GM19372 (cell line): ENCODE results near the gene IL18BP.

Experiments used
- ATAC-seq: cut with Tn5 transposase; IDR thresholded peaks from one replicate; pipeline ENCODE4 v1.9.1; 2021; ENCODE audit warnings: mild to moderate bottlenecking, low read depth, moderate library complexity; ENCODE audit not compliant: unreplicated experiment

The IL18BP gene

DNA sequence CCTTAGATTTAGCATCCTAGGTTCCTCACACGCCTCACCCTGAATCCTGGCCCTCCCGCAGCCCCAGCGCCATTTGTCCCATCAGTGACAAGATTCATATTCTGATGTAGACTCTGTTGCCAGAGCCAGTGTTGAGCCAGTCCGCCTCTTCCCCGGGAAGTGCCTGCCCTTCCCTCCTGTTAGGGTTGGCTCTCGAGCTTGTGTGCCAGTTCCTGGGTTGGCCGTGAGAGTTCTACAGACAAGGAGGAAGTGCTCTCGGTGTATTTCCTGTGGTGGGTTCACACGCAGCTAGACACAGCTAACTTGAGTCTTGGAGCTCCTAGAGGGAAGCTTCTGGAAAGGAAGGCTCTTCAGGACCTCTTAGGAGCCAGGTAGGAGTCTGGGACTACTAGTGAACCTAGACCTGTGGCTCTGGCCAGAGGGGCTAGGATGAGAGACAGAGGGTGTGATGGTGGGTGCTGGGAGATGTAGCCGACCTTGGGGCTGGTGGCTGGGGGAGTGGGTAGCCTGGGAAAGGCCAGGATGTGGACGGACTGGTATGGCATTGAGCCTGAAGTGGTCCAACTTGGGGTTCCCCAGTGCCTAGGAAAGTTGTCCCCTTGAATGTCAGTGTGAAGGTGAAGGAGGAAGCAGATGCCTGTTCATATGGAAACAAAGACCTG lies at the start of gene IL18BP:
IL18BP (plus strand) TSS at position 261 of the 662 bp plus-strand sequence. CDS start 1,076 bp downstream, outside the sequence.
- ATAC-seq = peak; percentile 66

DNA sequence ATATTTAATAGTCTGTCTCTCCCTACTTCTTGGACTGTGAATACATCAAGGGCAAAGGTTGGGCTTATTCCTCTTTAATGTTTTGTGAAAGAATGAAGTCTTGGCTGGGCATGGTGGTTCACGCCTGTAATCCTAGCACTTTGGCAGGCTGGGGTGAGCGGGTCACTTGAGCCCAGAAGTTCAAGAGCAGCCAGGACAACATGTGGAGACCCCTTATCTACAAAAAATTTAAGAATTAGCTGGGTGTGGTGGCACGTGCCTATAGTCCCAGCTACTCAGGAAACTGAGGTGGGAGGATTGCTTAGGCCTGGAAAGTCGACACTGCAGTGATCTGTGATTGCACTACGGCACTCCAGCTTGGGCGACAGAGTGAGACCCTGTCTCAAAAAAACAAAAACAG lies 49.7 kb upstream of the IL18BP start:
- no peak for ATAC-seq

DNA sequence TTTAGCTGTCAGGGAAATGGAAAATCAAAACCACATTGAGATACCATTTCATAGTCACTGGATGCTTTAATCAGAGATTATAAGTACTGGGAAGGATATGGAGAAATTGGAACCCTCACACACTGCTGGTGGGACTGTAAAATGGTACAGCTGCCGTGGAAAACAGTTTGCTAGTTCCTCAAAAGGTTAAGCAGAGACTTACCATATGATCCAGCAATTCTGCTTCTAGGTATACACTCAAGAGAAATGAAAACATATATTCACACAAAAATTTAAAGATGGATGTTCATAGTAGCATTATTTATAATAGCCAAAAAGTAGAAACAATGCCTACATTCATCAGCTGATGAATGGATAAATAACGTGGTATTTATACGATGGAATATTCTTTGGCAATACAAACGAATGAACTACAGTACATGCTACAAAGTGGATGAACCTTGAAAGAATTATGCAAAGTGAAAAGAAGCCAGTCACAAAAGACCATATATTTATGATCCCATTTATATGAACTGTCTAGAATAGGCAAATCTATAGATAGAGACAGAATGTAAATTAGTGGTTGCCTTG lies 46.9 kb upstream of the IL18BP start:
- no peak for ATAC-seq

DNA sequence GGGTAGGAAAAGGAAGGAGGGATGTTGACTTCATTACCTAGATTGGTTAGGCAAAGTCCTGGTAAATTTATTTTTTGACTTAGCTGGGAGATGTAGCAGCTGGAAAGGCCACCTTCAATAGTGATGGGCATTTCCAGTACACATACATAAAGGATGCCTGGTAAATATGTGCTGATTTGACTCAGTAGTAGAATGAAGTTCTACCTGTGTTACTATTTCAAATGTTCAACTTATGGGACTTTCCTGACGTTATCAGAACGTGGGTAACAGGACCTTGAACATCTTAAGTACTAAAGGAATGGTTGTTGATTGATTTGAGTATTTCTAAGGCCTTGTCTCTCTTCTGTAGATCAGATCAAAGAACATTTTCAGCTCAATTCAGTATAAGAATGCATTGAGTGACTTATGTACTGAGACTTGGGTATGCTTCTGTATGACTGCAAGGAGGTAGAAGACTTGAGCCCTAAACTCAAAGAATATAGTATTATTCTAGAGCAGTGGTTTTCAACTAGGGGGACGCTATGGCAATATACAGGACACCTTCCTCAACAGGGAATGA lies 42.7 kb upstream of the IL18BP start:
- ATAC-seq = no peak

DNA sequence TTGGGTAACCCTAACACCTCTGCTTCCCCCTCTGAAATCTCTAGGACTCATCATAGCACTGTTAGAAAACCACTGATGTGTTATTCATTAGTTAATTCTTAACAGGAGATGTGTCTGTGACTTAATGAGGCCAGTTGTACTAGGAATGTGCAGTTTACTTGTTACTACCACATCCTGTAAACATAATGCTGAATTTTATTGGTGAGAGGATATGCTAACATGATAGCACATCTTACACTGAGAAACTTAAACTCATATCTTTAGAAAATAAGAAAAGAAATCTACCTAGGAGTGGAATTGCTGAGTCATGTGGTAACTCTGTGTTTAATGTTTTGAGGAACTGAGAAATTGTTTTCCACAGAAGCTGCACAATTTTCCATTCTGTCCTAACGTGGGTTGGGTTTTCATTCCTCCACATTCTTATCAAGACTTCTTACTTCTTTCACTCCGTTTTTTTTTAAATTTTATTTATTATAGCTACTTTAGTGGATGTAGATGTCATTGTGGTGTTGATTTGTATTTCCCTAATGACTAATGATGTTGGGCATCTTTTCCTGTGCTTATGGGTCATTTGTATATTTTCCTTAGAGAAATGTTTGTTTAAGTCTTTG lies 36.2 kb upstream of the IL18BP start:
- peak; percentile 91 for ATAC-seq

DNA sequence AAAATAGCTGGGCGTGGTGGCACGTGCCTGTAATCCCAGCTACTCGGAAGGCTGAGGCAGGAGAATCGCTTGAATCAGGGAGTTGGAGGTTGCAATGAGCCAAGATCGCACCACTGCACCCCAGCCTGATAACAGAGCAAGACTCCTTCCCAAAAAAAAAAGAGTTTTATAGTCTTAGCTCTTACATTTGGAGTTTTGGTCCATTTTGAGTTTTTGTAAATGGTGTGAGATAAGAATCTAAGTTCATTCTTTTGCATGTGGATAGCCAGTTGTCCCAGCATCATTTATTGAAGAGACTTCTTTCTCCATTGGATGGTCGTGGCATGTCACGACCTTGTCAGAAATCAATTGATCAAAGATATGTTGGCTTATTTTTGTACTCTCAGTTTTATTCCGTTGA lies 35.2 kb upstream of the IL18BP start:
- ATAC-seq = no peak

DNA sequence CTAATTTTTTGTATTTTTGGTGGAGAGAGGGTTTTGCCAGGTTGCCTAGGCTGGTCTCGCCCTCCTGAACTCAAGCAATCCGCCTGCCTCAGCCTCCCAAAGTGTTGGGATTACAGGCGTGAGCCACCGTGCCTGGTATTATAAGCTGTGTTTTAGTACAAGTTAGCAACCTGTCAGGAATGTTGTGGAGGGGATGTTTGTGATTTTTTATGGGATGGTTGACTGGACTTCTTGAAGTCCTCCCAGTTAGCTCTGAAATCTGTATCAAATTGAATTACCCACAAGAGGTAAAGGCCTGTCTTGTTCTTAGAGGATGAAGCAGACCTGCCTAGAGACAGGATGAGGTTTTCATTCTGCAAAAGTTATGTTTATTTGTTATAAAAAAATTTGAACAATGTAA lies 34.1 kb upstream of the IL18BP start:
- no peak for ATAC-seq

DNA sequence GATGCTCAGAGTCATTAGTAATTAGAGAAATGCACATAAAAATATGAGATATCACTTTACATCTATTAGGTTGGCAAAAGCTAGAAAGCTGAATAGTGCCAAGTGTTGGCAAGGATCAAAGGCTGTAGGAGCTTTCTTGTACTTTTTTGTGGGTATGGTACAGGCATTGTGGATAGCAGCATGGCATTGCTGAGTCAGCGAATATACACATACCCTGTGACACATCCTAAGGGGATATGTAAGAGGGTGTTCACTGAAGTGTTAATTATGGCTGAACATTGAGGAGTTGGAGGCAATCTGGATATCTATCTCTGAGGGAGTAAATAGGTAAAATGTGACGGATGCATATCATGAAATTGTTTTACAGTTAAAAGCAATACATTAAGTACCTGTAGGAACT lies 27.0 kb upstream of the IL18BP start:
- no peak for ATAC-seq

DNA sequence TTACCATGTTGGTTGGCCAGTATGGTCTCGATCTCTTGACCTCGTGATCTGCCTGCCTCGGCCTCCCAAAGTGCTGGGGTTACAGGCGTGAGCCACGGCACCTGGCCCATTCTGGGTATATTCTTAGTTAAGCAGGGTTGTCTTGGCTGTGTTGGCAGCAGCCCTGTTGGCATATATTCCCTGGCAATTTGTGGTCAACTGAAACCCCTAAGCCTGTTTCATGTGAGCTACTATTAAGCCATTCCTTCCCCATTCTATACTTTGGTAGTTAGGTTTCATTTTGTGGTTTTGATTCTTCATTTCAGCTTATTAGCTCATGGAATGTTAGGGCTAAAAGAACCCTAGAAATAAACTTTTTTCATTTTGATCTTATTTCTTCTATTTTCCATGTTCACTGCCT lies 22.2 kb upstream of the IL18BP start:
- no peak for ATAC-seq

DNA sequence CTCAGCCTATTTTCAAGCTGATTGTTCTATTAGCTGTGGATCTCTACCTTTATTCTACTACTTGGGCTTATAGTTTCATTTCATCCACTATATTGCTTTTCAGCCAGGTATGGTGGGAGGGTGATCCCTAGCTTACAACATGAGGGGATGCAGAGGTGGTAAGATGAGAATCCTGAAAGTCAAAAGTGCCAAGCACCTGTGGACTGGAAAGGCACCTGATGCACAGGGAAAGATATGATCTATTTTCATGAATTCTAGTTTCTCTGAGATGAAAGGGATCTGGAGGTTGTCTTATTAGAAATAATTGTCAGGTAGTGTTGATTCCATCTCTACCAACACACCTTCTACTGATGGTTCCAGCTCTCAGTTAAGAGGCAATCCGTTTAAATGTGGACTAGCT lies 21.6 kb upstream of the IL18BP start:
- ATAC-seq = no peak

DNA sequence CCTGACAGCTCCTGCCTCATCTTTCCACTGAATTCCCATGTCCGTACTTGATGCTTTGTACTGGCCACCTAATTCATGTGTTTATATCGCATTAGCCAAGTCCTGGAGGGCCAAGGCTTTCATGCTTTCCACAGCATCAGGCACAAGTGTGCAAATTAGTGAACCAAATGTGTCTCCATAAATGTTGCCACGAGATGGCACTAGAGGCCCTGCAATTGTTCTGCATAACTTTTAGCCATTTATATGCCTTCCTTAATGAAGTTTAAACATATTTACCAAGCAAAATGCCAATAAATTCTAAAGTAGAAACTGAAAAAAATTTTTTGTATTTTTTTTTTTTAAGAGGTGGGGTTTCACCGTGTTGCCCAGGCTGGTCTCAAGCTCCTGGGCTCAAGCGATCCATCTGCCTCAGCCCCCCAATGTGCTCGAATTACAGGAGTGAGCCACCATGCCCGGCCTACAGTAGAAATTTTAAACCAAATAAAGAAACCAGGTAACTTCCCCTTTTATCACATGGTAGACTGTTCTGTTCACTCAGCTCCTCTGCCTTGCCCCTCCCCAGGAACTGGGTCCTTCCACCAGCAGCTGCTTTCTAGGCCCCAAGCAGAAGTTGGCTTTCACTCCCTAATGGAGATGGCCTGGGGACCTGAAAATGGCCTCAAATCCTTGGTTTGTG lies 20.8 kb upstream of the IL18BP start:
- ATAC-seq = no peak

DNA sequence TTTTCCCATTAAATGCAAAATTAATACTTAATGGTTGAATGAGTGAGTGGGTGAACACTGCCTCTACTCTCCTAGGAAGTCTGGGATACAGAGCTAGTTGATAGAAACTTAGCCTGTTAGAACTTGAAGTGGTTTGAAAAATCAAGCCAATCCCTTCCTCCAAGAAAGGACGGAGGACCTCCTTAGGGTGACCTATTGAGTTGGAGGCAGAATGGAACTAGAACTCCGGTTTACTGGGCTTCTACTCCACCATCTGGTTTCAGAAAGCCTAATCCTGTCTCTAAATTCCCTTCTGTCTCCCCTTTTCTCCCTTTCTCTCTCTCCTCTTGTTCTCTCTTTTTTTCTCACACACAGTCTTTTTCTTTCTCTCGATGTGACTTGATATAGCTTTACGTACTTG lies 19.6 kb upstream of the IL18BP start:
- ATAC-seq = no peak

DNA sequence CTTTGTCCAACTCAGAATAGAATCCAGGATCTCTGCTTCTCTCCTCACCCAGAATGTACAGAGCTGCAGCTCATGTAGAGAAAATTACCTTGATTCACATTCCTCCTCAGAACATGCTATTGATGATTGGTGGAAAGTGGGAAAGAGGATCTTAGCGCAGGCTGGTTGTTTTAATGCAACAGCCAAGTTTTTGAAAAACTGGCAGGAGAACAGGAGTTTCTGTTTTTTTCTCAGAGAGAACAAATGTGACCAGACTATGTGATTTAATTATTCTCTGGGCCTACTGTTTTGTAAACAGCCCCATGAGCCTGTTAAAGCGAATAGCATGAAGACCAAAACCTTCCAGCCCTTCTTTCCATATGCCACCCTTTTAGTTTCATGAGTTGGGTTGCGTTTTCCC lies 19.1 kb upstream of the IL18BP start:
- ATAC-seq = no peak

DNA sequence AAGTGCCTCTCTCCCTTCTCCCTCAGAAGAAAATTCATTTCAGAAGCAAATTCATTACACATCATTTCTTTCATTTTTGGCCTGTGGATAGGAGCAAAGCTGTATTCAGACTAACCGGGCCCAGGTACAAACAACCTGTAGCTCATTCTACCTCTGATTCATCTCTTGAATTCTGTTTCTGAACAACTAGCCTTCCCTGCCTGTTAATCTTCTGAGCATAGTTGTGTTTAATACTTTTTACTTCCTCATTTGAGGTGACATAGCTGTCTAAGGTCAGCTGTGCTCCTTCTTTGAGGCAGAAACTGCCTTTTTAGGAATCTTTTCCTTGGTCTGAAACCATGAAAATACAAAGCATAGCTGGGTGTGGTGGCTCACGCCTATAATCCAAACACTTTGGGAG lies 12.6 kb upstream of the IL18BP start:
- ATAC-seq = no peak

DNA sequence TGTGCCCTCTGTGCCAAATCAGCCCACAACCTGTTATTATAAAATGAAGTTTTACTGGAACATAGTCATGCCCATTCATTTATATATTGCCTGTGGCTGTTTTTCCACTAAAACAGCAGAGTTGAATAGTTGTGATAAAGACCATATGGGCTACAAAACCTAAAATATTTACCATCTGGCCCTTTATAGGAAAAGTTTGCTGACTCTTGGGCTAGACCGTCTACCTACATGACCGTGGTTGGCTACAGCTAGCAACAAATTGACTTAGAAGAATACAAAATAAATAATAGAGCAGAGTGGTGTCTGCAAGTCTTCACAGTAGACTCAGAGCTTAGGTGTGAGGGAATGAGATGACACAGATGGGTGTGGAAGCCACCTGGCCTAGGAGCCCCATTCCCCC lies 11.2 kb upstream of the IL18BP start:
- ATAC-seq = no peak

DNA sequence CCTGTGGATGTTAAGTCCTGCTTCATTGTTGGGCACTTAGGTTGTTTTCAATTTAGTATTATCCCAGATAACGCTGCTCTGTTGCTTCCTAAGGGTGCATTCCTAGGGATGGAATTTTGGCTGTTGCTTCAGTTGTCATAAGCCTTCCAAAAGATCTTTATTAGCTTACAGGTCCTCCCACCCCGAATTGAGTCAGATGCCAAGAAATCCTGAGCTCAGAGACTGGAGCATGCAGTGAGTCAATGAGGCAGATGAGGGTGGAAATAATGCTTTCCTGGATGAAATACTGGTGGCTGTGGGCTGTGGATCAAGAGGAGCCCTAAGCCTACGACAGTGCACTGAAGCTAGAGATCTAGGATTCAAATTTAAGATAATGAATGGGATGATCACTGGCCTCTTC lies 10.7 kb upstream of the IL18BP start:
- ATAC-seq = no peak

DNA sequence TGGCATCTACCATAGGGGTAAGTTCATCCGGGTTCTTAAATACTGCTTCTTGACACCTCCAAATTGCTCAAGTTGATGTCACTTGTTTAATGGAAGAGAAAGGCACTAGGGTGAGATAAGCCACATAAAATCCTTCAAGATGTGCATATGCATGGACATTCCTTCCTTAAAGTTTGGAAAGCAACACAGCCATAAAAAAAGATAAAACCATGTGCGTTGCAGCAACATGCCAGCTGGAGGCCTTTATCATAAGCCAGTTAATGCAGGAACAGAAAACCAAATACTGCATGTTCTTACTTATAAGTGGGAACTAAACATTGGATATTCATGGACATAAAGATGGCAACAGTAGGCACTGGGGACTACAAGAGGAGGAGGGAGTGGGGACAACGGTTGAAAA lies 8.0 kb upstream of the IL18BP start:
- no peak for ATAC-seq

DNA sequence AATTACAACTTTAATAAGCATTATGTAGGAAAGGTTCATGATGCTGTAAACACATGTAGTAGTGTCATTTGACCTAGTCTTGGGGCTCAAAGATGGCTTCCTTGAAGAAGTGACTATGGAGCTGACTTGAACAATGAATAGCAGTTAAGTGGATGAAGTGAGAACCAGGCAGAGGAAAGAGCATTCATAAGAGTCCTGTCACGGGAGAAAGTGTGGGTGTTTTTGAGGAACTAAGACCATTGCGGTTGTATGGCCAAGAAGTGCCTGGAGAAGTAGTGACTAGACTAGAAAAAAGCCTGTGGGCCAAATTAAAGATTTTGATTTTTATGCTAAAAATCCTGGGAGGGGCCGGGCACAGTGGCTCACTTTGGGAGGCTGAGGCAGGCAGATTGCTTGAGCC lies 7.2 kb upstream of the IL18BP start:
- no peak for ATAC-seq

DNA sequence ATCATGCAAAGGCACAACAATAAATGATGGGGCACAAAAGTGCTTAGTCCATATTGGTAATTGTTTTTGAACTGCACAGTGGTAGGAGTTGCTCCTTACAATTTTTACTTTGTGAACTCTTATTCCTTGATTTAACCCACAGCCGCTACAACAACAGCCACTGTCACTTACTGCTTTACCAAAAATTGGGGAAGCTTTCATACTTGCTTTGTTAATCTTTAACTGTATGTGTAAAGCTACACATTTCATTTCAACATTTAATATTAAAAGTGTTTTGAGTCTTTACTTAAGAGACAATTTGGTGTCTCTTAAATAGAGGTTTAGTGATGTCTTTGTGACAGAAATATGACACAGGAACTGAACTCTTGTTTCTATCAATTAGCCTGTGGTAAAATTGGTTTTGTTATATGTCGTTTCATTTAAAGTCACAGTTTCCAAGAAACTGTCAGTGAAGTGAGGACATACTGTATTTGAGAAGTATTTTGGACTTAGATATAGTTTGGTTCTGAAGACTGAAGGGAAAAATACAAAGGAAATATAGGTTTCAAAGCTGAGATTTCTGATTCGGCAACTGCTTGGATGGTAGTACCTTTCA lies 6.5 kb upstream of the IL18BP start:
- no peak for ATAC-seq

DNA sequence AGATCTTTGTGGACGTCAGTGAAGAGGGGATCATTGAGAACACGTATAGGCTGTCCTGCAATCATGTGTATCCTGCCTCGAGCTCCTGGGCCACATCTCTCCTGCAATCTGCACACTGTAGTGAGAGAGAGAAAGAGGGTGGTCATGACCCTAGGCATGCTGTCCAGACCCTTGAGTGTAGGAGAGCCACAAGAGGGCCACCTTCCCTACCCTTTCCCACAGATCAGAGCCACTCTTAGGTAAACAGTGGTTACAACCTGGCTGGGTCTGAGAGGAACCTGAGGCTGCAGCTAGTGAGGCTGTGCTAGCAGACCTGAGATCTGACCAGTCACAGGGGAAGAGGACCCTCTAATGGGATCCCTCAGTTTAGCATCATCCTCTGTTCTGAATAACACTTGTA lies 3.9 kb upstream of the IL18BP start:
- ATAC-seq = no peak

DNA sequence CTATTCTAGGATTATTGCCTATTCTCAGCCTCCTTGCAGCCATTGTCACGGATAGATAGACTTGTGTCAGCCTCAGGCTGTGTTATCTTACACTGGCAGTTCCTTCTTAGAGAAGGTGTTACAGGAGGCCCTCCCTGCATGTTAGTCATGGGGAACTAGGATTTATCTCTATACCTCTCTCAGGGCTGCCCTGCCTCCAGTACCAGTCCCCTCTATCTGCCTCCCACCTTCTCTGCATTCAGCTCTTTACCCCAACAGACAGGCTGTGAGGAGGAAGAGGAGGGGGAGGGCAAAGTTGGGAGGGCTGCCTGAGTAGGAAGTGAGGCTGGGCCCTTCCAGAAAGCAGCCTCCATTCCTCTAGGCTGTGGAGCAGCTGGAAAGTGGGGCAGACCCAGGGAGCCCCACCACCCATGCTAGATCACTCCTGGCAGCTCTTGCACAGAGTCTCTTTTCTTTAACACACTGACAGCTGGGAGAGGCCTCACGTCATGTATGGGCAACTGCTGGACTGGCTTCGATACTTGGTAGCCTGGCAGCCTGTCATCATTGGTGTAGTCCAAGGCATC lies 2.9 kb upstream of the IL18BP start:
- ATAC-seq = no peak
